Nephron progenitor cell (in vitro differentiated cells): Measurements from ENCODE around the gene DNAH17.

Source experiments
- DNase-seq: peaks from one replicate; pipeline ENCODE4 v3.0.0; 2021
- H3K27ac Mint-ChIP-seq: 2 replicates; pipeline ENCODE4 v1.8.0; 2021; ENCODE audit warnings: mild to moderate bottlenecking, moderate library complexity, mixed read lengths
- H3K27me3 Mint-ChIP-seq: 2 replicates; pipeline ENCODE4 v1.8.0; 2021; ENCODE audit warnings: mild to moderate bottlenecking, low read depth, mixed read lengths; ENCODE audit not compliant: poor library complexity
- H3K36me3 Mint-ChIP-seq: 2 replicates; pipeline ENCODE4 v1.8.0; 2021; ENCODE audit warnings: low read depth, mixed read lengths
- H3K4me1 Mint-ChIP-seq: 2 replicates; pipeline ENCODE4 v1.8.0; 2021; ENCODE audit warnings: mixed read lengths
- H3K4me3 Mint-ChIP-seq: 2 replicates; pipeline ENCODE4 v1.8.0; 2021; ENCODE audit warnings: mild to moderate bottlenecking, moderate library complexity, mixed read lengths
- H3K9me3 Mint-ChIP-seq: 2 replicates; pipeline ENCODE4 v1.8.0; 2021; ENCODE audit warnings: mild to moderate bottlenecking, moderate library complexity, mixed read lengths
- CTCF ChIP-seq: fragments of 200-600 bp; sonication (generic); IDR thresholded peaks from 2 replicates; pipeline ENCODE4 v1.5.0; 2021; ENCODE audit warnings: antibody characterized with exemption

Gene DNAH17

GRCh38 chr17:78387977-78388941 is 188.9 kb downstream of the DNAH17 start:
- H3K36me3 Mint-ChIP-seq: peaks cover 6% of the 10 kb centered on the region
- H3K4me1 Mint-ChIP-seq: peaks cover 54% of the 10 kb centered on the region
- H3K4me3 Mint-ChIP-seq: no peak overlapping the region
- no peak for DNase-seq
- H3K9me3 Mint-ChIP-seq: no peaks in the 10 kb centered on the region
- H3K27me3 Mint-ChIP-seq: no peaks in the 10 kb centered on the region
- peak overlapping the region; percentile 26 for H3K27ac Mint-ChIP-seq
- TF ChIP-seq CTCF: no peak

- Mint-ChIP-seq H3K27ac (peak overlapping the region; percentile 85), H3K27me3 (no peaks in the 10 kb centered on the region), H3K4me1 (peaks cover 69% of the 10 kb centered on the region)
These were observed 192.6 kb downstream of the DNAH17 start for GRCh38 chr17:78384479-78385175.

DNA sequence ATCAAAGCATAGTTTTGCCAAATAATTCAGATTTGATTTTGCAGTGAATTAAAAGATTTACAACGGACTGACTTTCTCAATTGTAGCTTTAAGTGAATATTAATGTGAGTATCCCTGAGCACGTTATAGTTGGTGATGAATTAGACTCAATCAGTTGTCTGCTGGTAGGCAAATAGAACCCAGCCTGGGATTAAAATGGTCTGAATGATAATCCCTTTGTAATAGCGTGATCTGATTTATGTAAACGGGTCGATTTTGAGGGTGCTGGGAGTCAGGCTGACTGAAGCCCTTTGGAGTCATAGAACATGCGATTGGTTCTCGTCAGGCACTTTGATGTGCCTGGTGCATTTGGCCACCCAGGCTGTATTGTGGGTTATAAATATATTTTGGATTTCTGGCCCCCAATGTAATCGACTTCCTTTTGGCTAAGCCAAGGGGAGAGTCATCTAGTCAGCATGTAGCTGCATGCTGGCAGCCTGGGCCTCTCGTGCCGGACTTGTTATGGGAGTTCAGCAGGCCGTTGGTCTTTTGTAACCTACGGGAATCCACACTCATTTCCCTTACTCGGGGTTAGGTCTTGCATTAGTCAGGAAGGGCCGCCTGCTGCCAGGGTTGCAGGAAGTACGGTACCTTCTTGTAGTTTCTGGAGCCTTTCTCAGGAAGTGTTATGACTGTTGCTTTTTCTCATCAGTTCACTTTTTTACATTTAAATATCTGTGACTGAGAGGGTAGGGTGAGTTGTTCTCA is 193.3 kb downstream of the DNAH17 start:
- Mint-ChIP-seq H3K27me3 (peaks cover 1% of the 10 kb centered on the region), H3K27ac (peak overlapping the region; percentile 85), H3K9me3 (no peaks in the 10 kb centered on the region), H3K36me3 (peaks cover 22% of the 10 kb centered on the region), H3K4me1 (peaks cover 73% of the 10 kb centered on the region), H3K4me3 (no peak overlapping the region)
- TF ChIP-seq CTCF: no peak
- no peak for DNase-seq

More at GRCh38 chr17:78384479-78385175, 192.6 kb downstream of the DNAH17 start:
- no peak for TF ChIP-seq CTCF
- peaks cover 22% of the 10 kb centered on the region for H3K36me3 Mint-ChIP-seq
- no peak for DNase-seq
- no peak overlapping the region for H3K4me3 Mint-ChIP-seq
- H3K9me3 Mint-ChIP-seq: no peaks in the 10 kb centered on the region

DNA sequence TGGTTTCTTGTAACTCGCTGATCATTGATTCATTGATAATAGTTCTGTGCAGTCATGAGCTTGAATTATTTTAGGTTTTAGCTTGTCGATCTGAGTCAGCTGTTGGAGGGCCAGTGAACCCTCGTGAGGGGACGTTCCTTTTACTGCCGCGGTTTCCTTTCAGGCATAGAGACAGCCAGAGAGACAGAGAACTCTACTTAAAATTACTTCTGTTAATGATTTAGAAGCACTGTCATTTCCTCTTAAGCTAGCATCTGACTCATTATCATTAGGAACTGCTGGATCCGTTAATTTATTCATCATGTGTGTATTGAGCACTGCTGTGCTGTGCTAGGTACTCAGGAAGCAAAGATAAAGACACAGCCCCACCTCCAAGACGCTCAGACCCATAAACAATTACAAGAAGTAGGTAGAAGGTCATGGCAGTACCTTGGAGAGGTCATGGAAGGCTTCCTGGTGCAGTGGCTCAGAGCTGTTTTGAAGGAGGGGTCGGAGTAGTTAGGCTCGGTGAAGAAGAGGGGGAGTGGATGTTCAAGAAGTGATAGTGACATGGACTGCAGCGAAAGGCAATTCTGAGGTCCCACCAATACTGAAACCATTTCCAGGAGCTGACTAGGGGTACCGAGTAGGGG is 195.5 kb downstream of the DNAH17 start:
- no peaks in the 10 kb centered on the region for H3K9me3 Mint-ChIP-seq
- TF ChIP-seq CTCF: no peak
- DNase-seq: no peak
- peaks cover 2% of the 10 kb centered on the region for H3K27me3 Mint-ChIP-seq
- no peak overlapping the region for H3K4me3 Mint-ChIP-seq
- H3K4me1 Mint-ChIP-seq: peaks cover 70% of the 10 kb centered on the region
- peaks cover 22% of the 10 kb centered on the region for H3K36me3 Mint-ChIP-seq
- peak overlapping the region; percentile 47 for H3K27ac Mint-ChIP-seq

DNA sequence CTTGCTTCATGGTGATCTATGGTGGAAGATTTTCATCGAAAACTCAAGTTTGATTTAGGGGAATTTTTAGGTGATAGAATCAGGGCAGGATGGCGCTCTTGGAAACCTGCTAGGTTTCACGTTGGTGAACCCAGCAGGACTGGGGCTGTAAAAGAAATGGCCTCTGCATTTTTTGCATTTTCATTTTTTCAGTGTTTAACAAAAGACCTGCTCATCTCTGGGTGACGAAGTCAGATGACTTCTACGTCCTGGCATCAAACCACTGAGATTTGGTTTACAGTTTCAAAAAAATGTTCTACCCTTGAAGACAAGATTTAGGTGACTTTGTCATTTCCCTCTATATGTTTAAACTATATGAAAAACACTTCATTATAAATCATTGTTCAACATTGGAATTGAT is 196.8 kb downstream of the DNAH17 start:
- Mint-ChIP-seq H3K36me3 (peaks cover 22% of the 10 kb centered on the region), H3K9me3 (no peaks in the 10 kb centered on the region), H3K4me3 (peak overlapping the region; percentile 99), H3K4me1 (peaks cover 73% of the 10 kb centered on the region), H3K27ac (no peak overlapping the region), H3K27me3 (peaks cover 2% of the 10 kb centered on the region)
- no peak for TF ChIP-seq CTCF
- no peak for DNase-seq
